PC-9 (cell line): ENCODE data around the gene TBX15.

Experiments
- CTCF ChIP-seq: fragments of 200-600 bp; sonication (generic); conservative IDR thresholded peaks from 2 replicates; pipeline ENCODE4 v1.6.1; 2017; ENCODE audit warnings: mixed run types, antibody characterized with exemption, mild to moderate bottlenecking, moderate library complexity
- EZH2 ChIP-seq: fragments of 200-600 bp; sonication (generic); IDR thresholded peaks from 2 replicates; pipeline ENCODE4 v1.8.0; 2017; ENCODE audit warnings: antibody characterized with exemption, low read depth

- TF ChIP-seq CTCF (no peak), EZH2 (no peak)
Measured at GRCh38 chr1:119007670-119008482, 19.7 kb upstream of the TBX15 start.
